IPS-18c (cell line): ENCODE data around the gene ROBO3.
A peak's percentile ranks its signal among the peaks of the same experiment; 100 is the strongest.

Experiments
- H3K4me3 ChIP-seq: 2 replicates; pipeline ENCODE4 v1.7.0; 2013; ENCODE audit warnings: low read depth, mild to moderate bottlenecking, low read length, moderate library complexity; ENCODE audit not compliant: insufficient read depth
- H3K9me3 ChIP-seq: one replicate; pipeline ENCODE4 v1.6.1; 2013; ENCODE audit warnings: mild to moderate bottlenecking, low read length, moderate library complexity; ENCODE audit not compliant: control insufficient read depth, insufficient read depth

The ROBO3 gene

GRCh38 chr11:124869856-124870387, 4.7 kb downstream of the ROBO3 start:
- no peak overlapping the region for H3K4me3 ChIP-seq
- H3K9me3 ChIP-seq = peaks cover 2% of the 10 kb centered on the region

DNA sequence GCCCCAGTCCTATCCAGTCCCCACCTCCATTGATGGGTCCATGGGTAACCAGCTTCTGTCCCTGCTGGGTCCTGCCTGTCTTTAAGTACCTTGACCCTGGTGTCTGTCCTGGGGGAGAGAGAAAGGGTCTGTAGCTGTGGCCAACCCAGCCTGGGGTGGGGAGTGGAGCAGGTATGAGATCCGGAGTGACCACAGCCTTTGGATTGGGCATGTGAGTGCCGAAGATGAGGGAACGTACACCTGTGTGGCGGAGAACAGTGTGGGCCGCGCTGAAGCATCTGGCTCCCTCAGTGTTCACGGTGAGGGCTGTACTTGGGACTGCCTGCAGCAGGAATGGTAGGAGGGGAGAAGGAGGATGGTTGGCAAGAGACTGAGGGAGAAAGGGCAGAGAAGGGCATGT, 5.2 kb downstream of the ROBO3 start:
- H3K9me3 ChIP-seq = peaks cover 2% of the 10 kb centered on the region

GRCh38 chr11:124872280-124872679, 7.0 kb downstream of the ROBO3 start:
- H3K9me3 ChIP-seq = peaks cover 2% of the 10 kb centered on the region
- H3K4me3 ChIP-seq = no peak overlapping the region

More for the DNA sequence above, 5.2 kb downstream of the ROBO3 start:
- no peak overlapping the region for H3K4me3 ChIP-seq

DNA sequence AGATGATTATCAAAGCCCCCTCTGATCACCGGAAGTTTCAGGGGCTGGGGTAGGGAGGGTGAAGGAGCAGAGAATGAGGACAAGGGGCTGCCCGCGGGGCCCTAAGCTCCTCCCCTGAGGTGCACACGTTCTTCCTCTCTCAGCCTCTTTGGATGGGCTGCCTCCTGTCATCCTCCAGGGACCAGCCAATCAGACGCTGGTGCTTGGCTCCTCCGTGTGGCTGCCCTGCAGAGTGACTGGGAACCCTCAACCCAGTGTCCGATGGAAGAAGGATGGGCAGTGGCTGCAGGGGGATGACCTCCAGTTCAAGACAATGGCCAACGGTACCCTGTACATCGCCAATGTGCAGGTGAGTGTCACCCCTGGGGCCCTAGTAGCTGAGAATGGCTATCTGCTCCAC, 7.5 kb downstream of the ROBO3 start:
- Histone ChIP-seq H3K4me3 (no peak overlapping the region), H3K9me3 (peaks cover 2% of the 10 kb centered on the region)

DNA sequence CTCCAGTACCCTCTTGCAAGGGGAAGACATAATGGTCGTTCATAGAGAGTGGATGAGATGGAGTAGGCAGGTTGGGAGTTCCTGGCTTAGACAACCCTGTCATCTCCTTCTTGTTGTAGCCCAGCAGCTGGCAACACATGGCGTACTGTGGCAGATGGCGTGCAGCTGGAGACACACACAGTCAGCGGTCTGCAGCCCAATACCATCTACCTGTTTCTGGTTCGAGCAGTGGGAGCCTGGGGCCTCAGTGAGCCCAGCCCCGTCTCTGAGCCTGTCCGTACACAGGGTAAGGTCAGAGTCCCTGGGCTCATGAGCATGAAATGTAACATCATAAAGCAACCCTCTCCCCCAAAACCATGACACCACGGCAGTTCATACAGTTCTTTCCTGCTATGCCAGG, 8.7 kb downstream of the ROBO3 start:
- Histone ChIP-seq H3K9me3 (no peaks in the 10 kb centered on the region), H3K4me3 (no peak overlapping the region)

DNA sequence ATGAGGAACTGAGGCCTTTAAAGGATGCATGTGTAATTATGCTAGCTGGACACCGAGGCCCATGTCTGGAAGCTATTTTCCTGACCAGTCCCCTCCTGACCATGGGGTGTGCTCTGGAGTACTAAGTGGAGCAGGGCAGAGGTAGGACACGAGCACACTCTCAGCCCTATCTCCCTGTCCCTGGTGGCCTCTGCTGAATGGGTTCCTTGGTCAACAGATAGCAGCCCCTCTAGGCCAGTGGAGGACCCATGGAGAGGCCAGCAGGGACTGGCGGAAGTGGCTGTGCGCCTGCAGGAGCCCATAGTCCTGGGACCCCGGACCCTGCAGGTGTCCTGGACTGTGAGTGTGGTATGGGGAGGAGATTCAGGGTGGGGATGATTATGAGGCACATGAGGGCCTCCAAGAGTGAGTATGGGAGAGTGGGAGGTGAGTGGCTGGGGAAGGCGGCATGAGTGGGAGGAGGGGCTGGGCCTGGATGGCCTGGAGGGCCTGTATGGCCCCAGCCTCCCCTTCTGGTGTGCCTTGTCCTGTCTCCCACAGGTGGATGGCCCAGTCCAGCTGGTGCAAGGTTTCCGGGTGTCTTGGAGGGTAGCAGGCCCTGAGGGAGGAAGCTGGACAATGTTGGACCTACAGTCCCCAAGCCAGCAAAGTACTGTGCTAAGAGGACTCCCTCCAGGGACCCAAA, 9.5 kb downstream of the ROBO3 start:
- Histone ChIP-seq H3K4me3 (no peak overlapping the region), H3K9me3 (no peaks in the 10 kb centered on the region)

- Histone ChIP-seq H3K9me3 (no peaks in the 10 kb centered on the region), H3K4me3 (peak overlapping the region; percentile 81; the same call in 1 of the 2 replicates)
These were observed 10.2 kb downstream of the ROBO3 start for GRCh38 chr11:124875401-124875800.

DNA sequence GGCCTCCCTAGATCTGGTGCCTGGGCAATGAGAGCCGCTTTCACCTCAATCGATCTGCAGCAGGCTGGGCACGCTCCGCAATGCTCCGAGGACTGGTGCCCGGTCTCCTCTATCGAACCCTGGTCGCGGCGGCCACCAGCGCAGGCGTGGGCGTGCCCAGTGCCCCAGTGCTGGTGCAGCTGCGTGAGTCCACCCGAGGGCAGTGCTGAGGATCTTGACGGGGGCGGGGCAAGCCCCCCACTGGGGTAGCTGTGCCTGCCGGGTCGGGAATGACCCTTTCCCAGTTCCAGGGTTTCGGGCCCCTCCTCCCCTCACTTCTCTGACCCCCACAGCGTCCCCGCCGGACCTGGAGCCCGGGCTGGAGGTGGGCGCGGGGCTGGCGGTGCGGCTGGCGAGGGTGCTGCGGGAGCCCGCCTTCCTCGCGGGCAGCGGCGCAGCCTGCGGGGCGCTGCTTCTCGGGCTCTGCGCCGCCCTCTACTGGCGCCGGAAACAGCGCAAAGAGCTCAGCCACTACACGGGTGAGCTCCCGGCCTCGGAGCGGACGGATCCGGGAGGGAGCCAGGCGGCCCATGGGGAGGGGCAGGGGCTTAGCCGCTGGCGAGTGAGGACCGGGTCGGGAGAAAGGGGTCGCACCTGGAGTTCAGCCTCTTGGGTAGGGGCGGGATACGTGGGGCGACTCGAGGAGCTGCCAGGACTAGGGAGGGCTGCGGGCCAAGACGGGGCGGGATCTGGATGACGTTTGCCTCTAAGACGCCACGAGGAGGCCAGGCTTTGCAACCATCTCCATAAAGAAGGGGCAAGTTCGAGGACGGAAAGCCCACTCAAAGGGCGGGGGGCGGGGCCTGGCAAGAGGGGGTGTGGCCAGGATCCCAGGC, 10.9 kb downstream of the ROBO3 start:
- Histone ChIP-seq H3K9me3 (no peaks in the 10 kb centered on the region), H3K4me3 (peak overlapping the region; percentile 81)

- H3K9me3 ChIP-seq = no peaks in the 10 kb centered on the region
These were observed 11.8 kb downstream of the ROBO3 start for GRCh38 chr11:124876818-124877630.

GRCh38 chr11:124877631-124877909, 12.3 kb downstream of the ROBO3 start:
- Histone ChIP-seq H3K9me3 (no peaks in the 10 kb centered on the region), H3K4me3 (no peak overlapping the region; the same call in 1 of the 2 replicates)

More at GRCh38 chr11:124876818-124877630, 11.8 kb downstream of the ROBO3 start:
- peak overlapping the region; percentile 81 for H3K4me3 ChIP-seq

DNA sequence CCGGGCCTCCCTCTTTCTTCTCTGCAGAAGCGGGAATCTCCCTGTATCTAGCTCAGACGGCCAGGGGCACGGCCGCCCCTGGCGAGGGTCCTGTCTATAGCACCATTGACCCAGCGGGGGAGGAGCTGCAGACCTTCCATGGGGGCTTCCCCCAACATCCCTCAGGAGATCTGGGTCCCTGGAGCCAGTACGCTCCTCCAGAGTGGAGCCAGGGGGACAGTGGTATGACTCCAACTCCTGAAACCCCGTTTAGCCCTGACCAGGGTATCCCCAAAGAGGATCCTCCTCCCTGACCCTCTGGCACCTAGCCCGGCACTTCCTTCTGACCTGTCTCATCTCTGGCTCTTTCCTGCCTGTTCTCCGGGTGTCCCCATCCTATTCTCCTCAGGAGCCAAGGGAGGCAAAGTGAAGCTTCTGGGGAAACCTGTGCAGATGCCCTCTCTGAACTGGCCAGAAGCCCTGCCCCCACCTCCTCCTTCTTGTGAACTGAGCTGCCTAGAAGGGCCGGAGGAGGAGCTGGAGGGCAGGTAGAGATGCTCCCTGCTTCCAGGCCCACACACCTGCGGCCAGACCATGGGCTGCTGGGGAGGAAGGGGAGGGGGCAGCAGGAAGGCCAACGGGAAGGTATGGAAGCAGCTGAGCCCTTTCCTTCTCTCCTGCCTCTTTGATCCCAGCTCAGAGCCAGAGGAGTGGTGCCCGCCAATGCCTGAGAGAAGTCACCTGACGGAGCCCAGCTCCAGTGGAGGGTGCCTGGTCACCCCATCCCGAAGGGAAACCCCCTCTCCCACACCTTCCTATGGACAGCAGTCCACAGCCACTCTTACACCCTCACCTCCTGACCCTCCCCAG, 12.9 kb downstream of the ROBO3 start:
- H3K9me3 ChIP-seq = no peaks in the 10 kb centered on the region
- no peak overlapping the region for H3K4me3 ChIP-seq

DNA sequence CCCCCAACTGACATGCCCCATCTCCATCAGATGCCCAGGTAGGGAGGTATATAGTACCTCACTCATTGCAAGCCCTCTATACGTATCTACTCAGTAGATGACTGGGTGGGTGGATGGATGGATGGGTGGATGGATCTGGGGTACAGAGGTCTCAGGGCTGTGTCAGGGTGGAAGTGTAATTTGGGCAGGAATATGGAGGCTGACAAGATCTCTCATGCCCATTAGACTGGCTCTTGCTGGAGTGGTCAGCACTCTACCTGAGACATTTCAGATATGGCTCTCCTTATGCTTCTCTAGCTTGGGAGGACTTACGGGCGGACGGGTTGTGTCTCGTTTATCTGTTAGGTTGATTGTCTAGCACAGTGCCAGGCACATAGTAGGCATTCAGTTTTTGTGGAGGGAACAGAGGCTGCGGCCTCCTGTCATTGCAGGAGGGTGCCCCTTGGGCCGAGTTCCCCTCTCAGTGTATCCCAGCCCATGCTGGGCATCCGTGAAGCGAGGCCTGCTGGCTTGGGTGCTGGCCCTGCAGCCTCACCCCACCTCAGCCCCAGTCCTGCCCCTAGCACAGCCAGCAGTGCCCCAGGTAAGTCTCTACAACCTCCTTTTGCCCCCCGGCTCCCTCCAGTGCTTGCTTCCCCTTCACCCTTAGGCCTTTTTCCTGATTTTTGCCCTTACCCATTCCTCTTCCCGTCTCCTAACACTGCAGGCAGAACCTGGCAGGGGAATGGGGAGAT, 13.7 kb downstream of the ROBO3 start:
- no peak overlapping the region for H3K4me3 ChIP-seq

DNA sequence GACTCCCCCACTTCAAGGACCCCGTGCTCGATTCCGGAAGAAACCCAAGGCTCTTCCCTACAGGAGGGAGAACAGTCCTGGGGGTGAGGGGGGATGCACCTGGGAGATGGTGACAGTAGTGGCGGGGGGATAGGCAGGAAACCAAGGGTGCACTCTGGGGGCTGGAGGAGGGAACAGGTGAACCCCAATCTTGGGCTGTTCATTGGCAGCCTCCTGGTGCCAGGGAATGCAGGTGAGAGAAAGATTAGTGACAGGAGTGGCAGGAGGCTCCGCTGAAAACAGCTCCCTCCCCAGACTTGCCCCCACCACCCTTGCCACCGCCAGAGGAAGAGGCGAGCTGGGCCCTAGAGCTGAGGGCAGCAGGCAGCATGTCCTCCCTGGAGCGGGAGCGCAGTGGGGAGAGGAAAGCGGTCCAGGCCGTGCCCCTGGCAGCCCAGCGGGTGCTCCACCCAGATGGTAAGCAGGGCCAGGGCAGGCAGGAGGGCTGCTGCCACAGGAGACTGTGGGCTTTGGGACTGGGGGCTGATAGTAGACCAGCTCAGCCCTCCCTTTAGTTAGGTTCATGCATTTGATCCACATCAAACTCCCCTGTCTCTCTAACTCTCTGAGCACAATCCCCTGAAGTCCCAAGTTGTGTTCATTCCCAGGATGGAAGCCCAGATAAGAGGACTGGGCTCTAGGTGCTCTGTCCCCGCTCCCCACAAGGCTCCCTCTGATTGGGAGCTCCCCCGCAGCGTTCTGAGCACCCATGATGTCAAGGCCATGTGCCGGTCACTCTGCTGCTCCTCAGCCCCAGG, 14.5 kb downstream of the ROBO3 start:
- no peak overlapping the region for H3K4me3 ChIP-seq
- H3K9me3 ChIP-seq = no peaks in the 10 kb centered on the region

More for the DNA sequence above, 13.7 kb downstream of the ROBO3 start:
- H3K9me3 ChIP-seq = no peaks in the 10 kb centered on the region

GRCh38 chr11:124880290-124880611, 15.0 kb downstream of the ROBO3 start:
- H3K9me3 ChIP-seq = no peaks in the 10 kb centered on the region

GRCh38 chr11:124880958-124881357, 15.7 kb downstream of the ROBO3 start:
- Histone ChIP-seq H3K4me3 (no peak overlapping the region), H3K9me3 (no peaks in the 10 kb centered on the region)

More at GRCh38 chr11:124880290-124880611, 15.0 kb downstream of the ROBO3 start:
- H3K4me3 ChIP-seq = no peak overlapping the region
